Spleen (tissue), 11 donors: ENCODE results near the gene PBRM1. TPM values are rescaled to one million over a fixed set of nuclear protein-coding genes. Genes with fewer than 3 reads are reported as not detected.

Experiments used
- DNase-seq: peaks from one replicate; pipeline ENCODE4 v3.0.0-alpha.2; 2020
- H3K27ac ChIP-seq, 8 donors: fragments of 200-600 bp; sonication (generic) in 7 of 8; 1 replicate in 4 of 8; 2 replicates in 4 of 8; pipeline versions ENCODE4 v1.5.0 to v1.8.0; 2016 to 2021; ENCODE audit warnings: inconsistent platforms in 4 of 8, mild to moderate bottlenecking in 4 of 8, moderate library complexity in 1 of 8
- H3K27me3 ChIP-seq, 7 donors: fragments of 200-600 bp; sonication (generic) in 6 of 7; replicated peaks in 1 of 7; 1 replicate in 4 of 7; 2 replicates in 3 of 7; pipeline versions ENCODE4 v1.5.0 to v1.8.0; 2016 to 2021; ENCODE audit warnings: inconsistent platforms in 3 of 7, mild to moderate bottlenecking in 1 of 7
- H3K36me3 ChIP-seq, 6 donors: fragments of 200-600 bp; sonication (generic) in 5 of 6; 1 replicate in 4 of 6; 2 replicates in 2 of 6; pipeline versions ENCODE4 v1.5.0 to v1.8.0; 2016 to 2021; ENCODE audit warnings: inconsistent platforms in 2 of 6
- H3K4me1 ChIP-seq, 6 donors: fragments of 200-600 bp; sonication (generic) in 5 of 6; 1 replicate in 3 of 6; 2 replicates in 3 of 6; pipeline versions ENCODE4 v1.5.0 to v1.8.0; 2016 to 2021; ENCODE audit warnings: inconsistent platforms in 3 of 6
- H3K4me3 ChIP-seq, 8 donors: fragments of 200-600 bp; sonication (generic) in 7 of 8; 1 replicate in 4 of 8; 2 replicates in 4 of 8; pipeline versions ENCODE4 v1.5.0 to v1.8.0; 2016 to 2021; ENCODE audit warnings: inconsistent platforms in 4 of 8, mild to moderate bottlenecking in 4 of 8, moderate library complexity in 2 of 8
- H3K9me3 ChIP-seq, 8 donors: fragments of 200-600 bp; sonication (generic) in 7 of 8; 1 replicate in 4 of 8; 2 replicates in 4 of 8; pipeline versions ENCODE4 v1.5.0 to v1.8.0; 2016 to 2021; ENCODE audit warnings: inconsistent platforms in 4 of 8
- POLR2A ChIP-seq, 3 donors: fragments of 450-650 bp; IDR thresholded peaks; one replicate each; pipeline ENCODE4 v1.5.1; 2017; ENCODE audit warnings: antibody characterized with exemption in 3 of 3, mild to moderate bottlenecking in 1 of 3
- POLR2AphosphoS5 ChIP-seq, 3 donors: sonication (generic); formaldehyde crosslinking; IDR thresholded peaks; one replicate each; pipeline ENCODE4 v1.5.1; 2017; ENCODE audit warnings: antibody characterized with exemption in 3 of 3
- WGBS, 5 donors: extraction: QIAGEN DNeasy Blood & Tissue Kit in 3 of 5; methylation state at CpG; one replicate each; pipeline versions ENCODE4 v1.1.5 to v1.1.7; 2013 to 2018; 5-methylcytosine and 5-hydroxymethylcytosine counted together
- intact Hi-C: fragments of 100-400 bp; cut with DNase I; formaldehyde crosslinking; loops from one replicate; pipeline ENCODE4 v1.15.0; 2023; ENCODE audit warnings: low total_unique reads
- polyA plus RNA-seq, 3 donors: library from polyadenylated mRNA; stranded (reverse); fragments of 200-250 nt; gene quantifications; one replicate each; pipeline ENCODE4 v1.2.1, GENCODE V29; 2013
- total RNA-seq, 7 donors: library from RNA; depleted of rRNA in 3 of 7; stranded (reverse); fragments of >200 nt in 3 of 7; fragmentation: NEBNext Ultra II Directional in 4 of 7; extraction: Animal tissue kit (Norgen Biotek cat#: 25700) in 4 of 7; gene quantifications; one replicate each; pipeline versions ENCODE4 v1.1.0 to v1.2.1, GENCODE V29; 2016 to 2021
- TF ChIP-seq, protein P1 (sequence below), 11 experiments: fragments of 200-600 bp in 7 of 11; fragments of 450-650 bp in 4 of 11; sonication (generic) in 4 of 11; IDR thresholded peaks in 8 of 11; conservative IDR thresholded peaks in 3 of 11; 1 replicate in 7 of 11; 2 replicates in 4 of 11; pipeline versions ENCODE4 v1.4.0 to v1.8.0; 2016 to 2021; ENCODE audit warnings: antibody characterized with exemption in 11 of 11, inconsistent platforms in 4 of 11, mild to moderate bottlenecking in 1 of 11
- donor health status: healthy with polysubstance abuse.
- donor health status: DM: no; HTN: no; CAD: no; lungs with moderate emphysema.
- donor health status: DM: no; HTN: no; CAD: no.
- donor health status: Bipolar disorder and iron deficiency.
- donor health status: healthy.
- donor health status: DM: no; HTN: no; CAD: no.
- donor health status: DM: yes; HTN: yes; CAD: no.

Gene PBRM1
- total and polyA plus RNA-seq, 10 donors, result 5.7 to 125 (median 69.5) TPM

- TF ChIP-seq POLR2AphosphoS5 (IDR thresholded peaks at IDR 0.05), result no peak
- TF ChIP-seq, protein P1, sequence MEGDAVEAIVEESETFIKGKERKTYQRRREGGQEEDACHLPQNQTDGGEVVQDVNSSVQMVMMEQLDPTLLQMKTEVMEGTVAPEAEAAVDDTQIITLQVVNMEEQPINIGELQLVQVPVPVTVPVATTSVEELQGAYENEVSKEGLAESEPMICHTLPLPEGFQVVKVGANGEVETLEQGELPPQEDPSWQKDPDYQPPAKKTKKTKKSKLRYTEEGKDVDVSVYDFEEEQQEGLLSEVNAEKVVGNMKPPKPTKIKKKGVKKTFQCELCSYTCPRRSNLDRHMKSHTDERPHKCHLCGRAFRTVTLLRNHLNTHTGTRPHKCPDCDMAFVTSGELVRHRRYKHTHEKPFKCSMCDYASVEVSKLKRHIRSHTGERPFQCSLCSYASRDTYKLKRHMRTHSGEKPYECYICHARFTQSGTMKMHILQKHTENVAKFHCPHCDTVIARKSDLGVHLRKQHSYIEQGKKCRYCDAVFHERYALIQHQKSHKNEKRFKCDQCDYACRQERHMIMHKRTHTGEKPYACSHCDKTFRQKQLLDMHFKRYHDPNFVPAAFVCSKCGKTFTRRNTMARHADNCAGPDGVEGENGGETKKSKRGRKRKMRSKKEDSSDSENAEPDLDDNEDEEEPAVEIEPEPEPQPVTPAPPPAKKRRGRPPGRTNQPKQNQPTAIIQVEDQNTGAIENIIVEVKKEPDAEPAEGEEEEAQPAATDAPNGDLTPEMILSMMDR (IDR thresholded peaks at IDR 0.05 in 8 of 11, conservative IDR thresholded peaks at IDR 0.05 in 3 of 11), result no peak
- TF ChIP-seq POLR2A (IDR thresholded peaks at IDR 0.05), result no peak
- Histone ChIP-seq H3K27me3 (no peaks in the 10 kb centered on the region), H3K27ac (no peak overlapping the region), H3K4me1 (peaks cover 0 to 18% (median 0%) of the 10 kb centered on the region in 6 donors), H3K36me3 (peaks cover 0 to 92% (median 69%) of the 10 kb centered on the region in 6 donors), H3K4me3 (no peak overlapping the region), H3K9me3 (no peaks in the 10 kb centered on the region)
- 86 to 91% (median 88%) methylated on average over 4 of the region's 4 CpGs for WGBS, 5 donors
- DNase-seq, result no peak
- intact Hi-C loops, result no loop called here
Observed at GRCh38 chr3:52695798-52696671, 10.3 kb upstream of the PBRM1 start.

- Histone ChIP-seq H3K4me3 (no peak overlapping the region), H3K36me3 (peaks cover 0 to 100% (median 82%) of the 10 kb centered on the region in 6 donors), H3K9me3 (no peaks in the 10 kb centered on the region), H3K27me3 (no peaks in the 10 kb centered on the region), H3K27ac (no peak overlapping the region), H3K4me1 (peaks cover 0 to 23% (median 0%) of the 10 kb centered on the region in 6 donors)
- intact Hi-C loops, result no loop called here
- 74 to 92% (median 90%) methylated on average over 7 of the region's 7 CpGs for WGBS, 5 donors
- no peak for TF ChIP-seq POLR2A (IDR thresholded peaks at IDR 0.05)
- TF ChIP-seq, protein P1 (IDR thresholded peaks at IDR 0.05 in 8 of 11, conservative IDR thresholded peaks at IDR 0.05 in 3 of 11), result no peak
- TF ChIP-seq POLR2AphosphoS5 (IDR thresholded peaks at IDR 0.05), result no peak
- no peak for DNase-seq
Observed at GRCh38 chr3:52694528-52695189, 8.9 kb upstream of the PBRM1 start.

- H3K9me3 ChIP-seq, result no peaks in the 10 kb centered on the region
- H3K27ac ChIP-seq, result no peak overlapping the region
- peaks cover 6 to 100% (median 94%) of the 10 kb centered on the region in 6 donors for H3K36me3 ChIP-seq
- intact Hi-C loops, result no loop called here
- TF ChIP-seq, protein P1 (IDR thresholded peaks at IDR 0.05 in 8 of 11, conservative IDR thresholded peaks at IDR 0.05 in 3 of 11), result no peak
- TF ChIP-seq POLR2AphosphoS5 (IDR thresholded peaks at IDR 0.05) (no peak), POLR2A (IDR thresholded peaks at IDR 0.05) (no peak)
- no peaks in the 10 kb centered on the region for H3K27me3 ChIP-seq
- H3K4me1 ChIP-seq, result peaks cover 0 to 33% (median under 1%) of the 10 kb centered on the region in 6 donors
- DNase-seq, result no peak
- H3K4me3 ChIP-seq, result no peak overlapping the region
Observed at GRCh38 chr3:52693071-52693470, 7.4 kb upstream of the PBRM1 start.

GRCh38 chr3:52690560-52690959 lies 4.8 kb upstream of the PBRM1 start:
- Histone ChIP-seq H3K27ac (no peak overlapping the region), H3K4me1 (peaks cover 10 to 37% (median 19%) of the 10 kb centered on the region in 6 donors), H3K27me3 (no peaks in the 10 kb centered on the region), H3K4me3 (no peak overlapping the region), H3K36me3 (peaks cover 6 to 89% (median 82%) of the 10 kb centered on the region in 6 donors), H3K9me3 (no peaks in the 10 kb centered on the region)
- DNase-seq, result no peak
- no peak for TF ChIP-seq POLR2AphosphoS5 (IDR thresholded peaks at IDR 0.05)
- no peak for TF ChIP-seq POLR2A (IDR thresholded peaks at IDR 0.05)
- TF ChIP-seq, protein P1 (IDR thresholded peaks at IDR 0.05 in 8 of 11, conservative IDR thresholded peaks at IDR 0.05 in 3 of 11), result no peak
- intact Hi-C loops, result no loop called here
- WGBS, 5 donors, result 92 to 98% (median 95%) methylated on average over 2 of the region's 2 CpGs
